Thoracic aorta (tissue), 2 donors: ENCODE results near the gene INPP5D. TPM values are rescaled to one million over a fixed set of nuclear protein-coding genes. Genes with fewer than 3 reads are reported as not detected.

ENCODE experiments used
- ATAC-seq: fragments of 150-250 bp; one replicate; pipeline ENCODE4 v1.8.0; 2017; ENCODE audit warnings: low read depth; ENCODE audit not compliant: insufficient number of reproducible peaks, low FRiP score
- DNase-seq: peaks from one replicate; pipeline ENCODE4 v3.0.0-alpha.2; 2020; ENCODE audit warnings: low spot score
- H3K27ac ChIP-seq, 2 donors: fragments of 200-600 bp; sonication (generic); 1 replicate in 1 of 2; 2 replicates in 1 of 2; pipeline ENCODE4 v1.5.1; 2016; ENCODE audit warnings: mild to moderate bottlenecking in 2 of 2, moderate library complexity in 2 of 2
- H3K27me3 ChIP-seq: fragments of 200-600 bp; sonication (generic); replicated peaks from 2 replicates; pipeline ENCODE4 v1.6.0; 2016; ENCODE audit warnings: mild to moderate bottlenecking; ENCODE audit not compliant: insufficient read depth
- H3K36me3 ChIP-seq: fragments of 200-600 bp; sonication (generic); one replicate; pipeline ENCODE4 v1.5.1; 2016
- H3K4me1 ChIP-seq, 2 donors: fragments of 200-600 bp; sonication (generic); 1 replicate in 1 of 2; 2 replicates in 1 of 2; pipeline versions ENCODE4 v1.5.1 to v1.6.0; 2016; ENCODE audit warnings: low read depth in 2 of 2, mild to moderate bottlenecking in 1 of 2; ENCODE audit not compliant: control insufficient read depth in 1 of 2
- H3K4me3 ChIP-seq: fragments of 200-600 bp; sonication (generic); 2 replicates; pipeline ENCODE4 v1.5.1; 2016; ENCODE audit warnings: mild to moderate bottlenecking
- H3K9me3 ChIP-seq: fragments of 200-600 bp; sonication (generic); 2 replicates; pipeline ENCODE4 v1.5.1; 2016
- total RNA-seq, 2 donors: library from RNA; depleted of rRNA; stranded (reverse); fragments of >200 nt; gene quantifications; one replicate each; pipeline versions ENCODE4 v1.1.0 to v1.2.3, GENCODE V29; 2016
- TF ChIP-seq, protein P1 (sequence below): fragments of 200-600 bp; sonication (generic); IDR thresholded peaks from one replicate; pipeline ENCODE4 v1.5.1; 2019; ENCODE audit warnings: antibody characterized with exemption

Gene INPP5D
- total RNA-seq, 2 donors from 2014 or later = 24.2 to 49.7 TPM

- H3K27me3 ChIP-seq = no peaks in the 10 kb centered on the region
- peaks cover 0 to 5% of the 10 kb centered on the region in 2 donors for H3K4me1 ChIP-seq
- H3K36me3 ChIP-seq = no peaks in the 10 kb centered on the region
- DNase-seq = no peak
- no peaks in the 10 kb centered on the region for H3K9me3 ChIP-seq
- H3K27ac ChIP-seq = no peak overlapping the region
- no peak for ATAC-seq
- TF ChIP-seq, protein P1, sequence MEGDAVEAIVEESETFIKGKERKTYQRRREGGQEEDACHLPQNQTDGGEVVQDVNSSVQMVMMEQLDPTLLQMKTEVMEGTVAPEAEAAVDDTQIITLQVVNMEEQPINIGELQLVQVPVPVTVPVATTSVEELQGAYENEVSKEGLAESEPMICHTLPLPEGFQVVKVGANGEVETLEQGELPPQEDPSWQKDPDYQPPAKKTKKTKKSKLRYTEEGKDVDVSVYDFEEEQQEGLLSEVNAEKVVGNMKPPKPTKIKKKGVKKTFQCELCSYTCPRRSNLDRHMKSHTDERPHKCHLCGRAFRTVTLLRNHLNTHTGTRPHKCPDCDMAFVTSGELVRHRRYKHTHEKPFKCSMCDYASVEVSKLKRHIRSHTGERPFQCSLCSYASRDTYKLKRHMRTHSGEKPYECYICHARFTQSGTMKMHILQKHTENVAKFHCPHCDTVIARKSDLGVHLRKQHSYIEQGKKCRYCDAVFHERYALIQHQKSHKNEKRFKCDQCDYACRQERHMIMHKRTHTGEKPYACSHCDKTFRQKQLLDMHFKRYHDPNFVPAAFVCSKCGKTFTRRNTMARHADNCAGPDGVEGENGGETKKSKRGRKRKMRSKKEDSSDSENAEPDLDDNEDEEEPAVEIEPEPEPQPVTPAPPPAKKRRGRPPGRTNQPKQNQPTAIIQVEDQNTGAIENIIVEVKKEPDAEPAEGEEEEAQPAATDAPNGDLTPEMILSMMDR = peak; percentile 92
- H3K4me3 ChIP-seq = no peak overlapping the region
Measured at GRCh38 chr2:233053928-233054784, 6.0 kb upstream of the INPP5D start.

- Histone ChIP-seq H3K27me3 (no peaks in the 10 kb centered on the region), H3K9me3 (no peaks in the 10 kb centered on the region), H3K27ac (no peak overlapping the region), H3K36me3 (no peaks in the 10 kb centered on the region), H3K4me3 (no peak overlapping the region), H3K4me1 (peaks cover 0 to 5% of the 10 kb centered on the region in 2 donors)
- TF ChIP-seq, protein P1 = no peak
- DNase-seq (no peak), ATAC-seq (no peak)
Measured at GRCh38 chr2:233055362-233055761, 4.8 kb upstream of the INPP5D start.

DNA sequence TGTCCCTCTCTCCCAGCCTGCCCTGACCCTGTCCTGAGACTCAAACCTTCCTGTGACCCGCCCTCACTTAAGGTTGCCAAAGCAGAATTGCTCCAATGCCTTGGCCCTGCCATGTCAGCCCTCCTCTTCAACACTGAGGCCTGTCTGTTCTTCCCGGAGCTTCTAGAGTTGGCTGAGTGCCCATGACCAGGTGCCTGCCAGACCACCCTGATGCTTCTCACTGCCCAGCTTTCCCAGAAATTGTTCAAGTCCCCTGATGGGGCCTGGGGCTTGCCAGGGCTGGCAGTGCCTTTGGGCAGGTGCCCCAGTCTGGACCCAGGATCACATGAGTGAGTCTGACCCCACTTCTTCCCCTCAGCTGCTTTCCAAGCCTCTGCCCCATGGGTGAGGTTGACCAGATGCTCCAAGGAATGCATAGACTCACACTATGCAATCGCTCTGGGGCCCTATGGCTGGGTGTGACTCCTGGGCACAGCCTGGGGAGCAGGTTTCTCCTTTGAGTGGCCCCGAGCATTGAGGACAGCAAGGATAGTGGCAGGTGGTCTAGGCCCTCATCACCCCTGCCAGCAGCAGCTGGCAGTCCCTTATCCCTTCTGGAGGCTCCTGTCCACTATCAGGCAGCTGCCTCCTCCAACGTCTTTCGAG is 3.1 kb upstream of the INPP5D start:
- ATAC-seq (no peak), DNase-seq (no peak)
- TF ChIP-seq, protein P1 = no peak

GRCh38 chr2:233058717-233059546 is 1.2 kb upstream of the INPP5D start:
- Histone ChIP-seq H3K4me1 (peaks cover 0 to 3% of the 10 kb centered on the region in 2 donors), H3K27me3 (no peaks in the 10 kb centered on the region), H3K9me3 (no peaks in the 10 kb centered on the region), H3K27ac (no peak overlapping the region), H3K36me3 (no peaks in the 10 kb centered on the region), H3K4me3 (no peak overlapping the region)
- no peak for DNase-seq
- TF ChIP-seq, protein P1 = no peak
- no peak for ATAC-seq

More for the DNA sequence above, 3.1 kb upstream of the INPP5D start:
- no peak overlapping the region for H3K4me3 ChIP-seq
- peaks cover 0 to 5% of the 10 kb centered on the region in 2 donors for H3K4me1 ChIP-seq
- no peaks in the 10 kb centered on the region for H3K27me3 ChIP-seq
- H3K36me3 ChIP-seq = no peaks in the 10 kb centered on the region
- no peaks in the 10 kb centered on the region for H3K9me3 ChIP-seq
- no peak overlapping the region for H3K27ac ChIP-seq

DNA sequence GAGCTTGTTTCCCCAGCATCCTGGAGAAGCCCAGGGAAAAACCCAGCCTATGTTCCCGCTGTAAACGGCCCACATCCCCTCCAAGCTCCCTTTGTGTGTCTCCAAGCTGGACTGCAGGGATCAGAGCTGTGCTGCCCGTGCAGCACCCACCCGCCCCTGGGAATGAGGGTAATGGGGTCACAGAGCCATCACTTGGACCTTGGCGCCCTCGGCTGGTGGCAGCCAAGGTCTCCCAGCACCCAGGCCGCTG is 670 bp upstream of the INPP5D start:
- H3K9me3 ChIP-seq = no peaks in the 10 kb centered on the region
- no peak for DNase-seq
- TF ChIP-seq, protein P1 = no peak
- no peak overlapping the region for H3K4me3 ChIP-seq
- peak overlapping the region in 1 of 2 donors; percentile 55 for H3K27ac ChIP-seq
- no peaks in the 10 kb centered on the region for H3K36me3 ChIP-seq
- H3K4me1 ChIP-seq = peaks cover 0 to 3% of the 10 kb centered on the region in 2 donors
- ATAC-seq = no peak
- H3K27me3 ChIP-seq = no peaks in the 10 kb centered on the region
